ENCODE data around the gene SBK3.
"Not testable (repeated sequence)": the region's sequence is repeated elsewhere in the genome, so short reads cannot be mapped to it uniquely, and the experiment has no call there.

GRCh38 chr19:55583897-55584296 is 38.6 kb upstream of the SBK3 start:
- TF ChIP-seq POLR2A (IDR thresholded peaks at IDR 0.05; ENCODE audit: low read length); GATA1 (IDR thresholded peaks at IDR 0.05; ENCODE audit: low read depth, low read length): not testable (repeated sequence)
